Eye (tissue), 1 donor: ENCODE measurements around the gene RPS16.
A peak's percentile ranks its signal among the peaks of the same experiment; 100 is the strongest.
"Not testable (repeated sequence)": the region's sequence is repeated elsewhere in the genome, so short reads cannot be mapped to it uniquely, and the experiment has no call there.

ENCODE experiments used
- DNase-seq: peaks from one replicate; pipeline ENCODE4 v3.0.0-alpha.2; 2015

Gene RPS16

DNA sequence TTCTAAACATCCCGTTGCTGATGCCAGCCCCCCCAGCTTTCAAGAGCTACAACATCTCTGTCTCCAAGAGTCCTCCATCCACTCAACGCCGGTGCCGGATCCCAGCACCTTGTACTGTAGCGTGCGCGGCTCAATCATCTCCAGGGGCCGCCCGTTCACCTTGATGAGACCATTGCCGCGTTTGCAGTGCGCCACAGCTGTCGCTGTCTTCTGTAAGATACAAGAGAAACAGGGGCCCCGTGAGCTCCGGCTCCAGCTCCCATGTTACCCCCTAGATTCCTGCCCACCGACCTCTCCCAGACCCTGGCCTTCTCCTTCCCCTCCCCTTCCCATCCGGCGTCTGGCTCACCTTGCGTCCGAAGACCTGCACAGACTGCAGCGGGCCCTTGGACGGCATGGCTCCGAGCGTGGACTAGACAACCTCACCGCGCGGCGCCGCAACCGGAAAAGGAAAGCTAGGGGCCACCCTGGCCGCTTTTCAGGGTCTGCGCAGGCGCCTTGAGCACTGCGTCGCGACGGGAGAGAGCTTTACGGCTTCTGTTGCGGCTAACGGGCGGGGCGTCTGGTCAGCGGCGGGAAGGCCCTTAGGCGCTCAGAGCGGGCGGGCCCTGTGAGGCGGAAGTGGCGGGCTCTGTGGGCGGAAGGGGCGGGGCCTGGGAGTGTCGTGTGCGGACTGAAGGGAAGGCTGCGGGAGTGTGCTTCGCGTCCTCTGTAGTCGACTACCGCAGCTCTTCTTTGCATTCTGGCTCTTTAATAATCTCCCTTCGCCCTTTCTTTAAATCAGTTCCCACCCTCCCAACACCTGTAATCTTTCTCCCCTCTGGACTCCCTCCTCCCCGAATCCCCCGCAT, at the start of gene RPS16:
RPS16 (minus strand) TSS at position 451 of the 851 bp plus-strand sequence; CDS start at position 397, 54 bp downstream.
- peak; percentile 99 for DNase-seq

GRCh38 chr19:39483141-39483540, 47.4 kb upstream of the RPS16 start:
- peak; percentile 77 for DNase-seq

DNA sequence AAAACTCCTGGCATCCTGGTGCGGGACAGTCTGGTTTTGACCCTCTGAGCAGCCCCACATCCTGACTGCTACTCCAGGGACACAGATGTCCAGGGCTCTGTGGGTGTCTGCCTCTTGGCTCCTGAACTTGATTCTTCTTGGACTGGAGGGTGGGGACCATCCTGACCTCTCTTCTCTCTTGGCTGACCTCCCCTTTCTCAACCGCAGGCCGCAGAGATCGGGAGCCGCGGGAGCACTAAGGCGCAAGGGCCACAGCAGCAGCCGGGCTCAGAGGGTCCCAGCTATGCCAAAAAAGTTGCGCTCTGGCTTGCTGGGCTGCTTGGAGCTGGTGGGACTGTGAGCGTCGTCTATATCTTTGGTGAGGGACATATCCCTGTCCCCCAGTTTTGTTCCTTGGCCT, 45.9 kb upstream of the RPS16 start:
- DNase-seq = no peak

GRCh38 chr19:39481229-39481545, 45.4 kb upstream of the RPS16 start:
- DNase-seq = no peak

- DNase-seq = peak; percentile 99
These were observed 44.8 kb upstream of the RPS16 start, which contains the start of gene TIMM50 for GRCh38 chr19:39480337-39481228. Gene TIMM50, plus strand, starts transcription at chr19:39480838. Its CDS starts 16 bp downstream, at chr19:39480854.

DNA sequence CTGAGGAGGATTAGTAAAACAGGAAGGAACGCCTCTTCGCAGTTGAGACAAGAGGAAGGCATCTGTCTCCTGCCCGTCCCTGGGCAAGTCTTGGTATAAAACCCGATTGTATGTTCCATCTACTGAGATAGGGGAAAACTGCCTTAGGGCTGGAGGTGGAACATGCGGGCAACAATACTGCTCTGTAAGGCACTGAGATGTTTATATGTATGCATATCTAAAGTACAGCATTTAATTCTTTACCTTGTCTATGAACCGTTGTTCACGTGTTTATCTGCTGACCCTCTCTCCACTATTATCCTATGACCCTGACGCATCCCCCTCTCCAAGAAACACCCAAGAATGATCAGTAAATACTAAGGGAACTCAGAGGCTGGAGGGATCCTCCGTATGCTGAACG, 44.2 kb upstream of the RPS16 start:
- DNase-seq = no peak

- DNase-seq = not testable (repeated sequence)
These were observed 43.6 kb upstream of the RPS16 start for GRCh38 chr19:39479319-39479801.

GRCh38 chr19:39475748-39476147, 40.0 kb upstream of the RPS16 start:
- no peak for DNase-seq

- DNase-seq = peak; percentile 83
These were observed 38.4 kb upstream of the RPS16 start for GRCh38 chr19:39474139-39474620.

DNA sequence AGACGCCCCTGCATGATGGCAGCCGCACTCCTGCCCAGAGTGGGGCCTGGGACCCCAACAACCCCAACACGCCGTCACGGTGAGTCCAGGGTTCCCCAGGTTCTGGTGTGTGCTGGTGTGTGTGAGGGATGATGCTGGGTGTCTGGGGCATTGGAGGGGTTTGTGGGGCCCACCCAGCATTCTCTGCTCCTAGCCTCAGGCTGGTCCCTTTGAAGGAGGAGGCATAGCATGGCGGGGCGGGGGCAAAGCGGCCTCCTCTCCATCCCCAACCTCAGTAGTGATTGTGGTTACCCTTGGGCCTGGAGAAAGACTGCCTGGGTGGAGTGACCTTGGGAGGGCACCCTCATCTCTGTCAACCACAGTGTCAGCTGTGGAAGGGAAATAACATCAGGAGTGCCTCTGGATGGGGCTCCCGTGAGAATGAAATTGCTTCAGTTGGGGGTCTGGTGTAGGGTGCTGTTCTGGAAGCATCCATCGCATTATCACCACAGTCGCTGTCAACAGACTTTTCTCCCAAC, 37.8 kb upstream of the RPS16 start:
- DNase-seq = no peak

DNA sequence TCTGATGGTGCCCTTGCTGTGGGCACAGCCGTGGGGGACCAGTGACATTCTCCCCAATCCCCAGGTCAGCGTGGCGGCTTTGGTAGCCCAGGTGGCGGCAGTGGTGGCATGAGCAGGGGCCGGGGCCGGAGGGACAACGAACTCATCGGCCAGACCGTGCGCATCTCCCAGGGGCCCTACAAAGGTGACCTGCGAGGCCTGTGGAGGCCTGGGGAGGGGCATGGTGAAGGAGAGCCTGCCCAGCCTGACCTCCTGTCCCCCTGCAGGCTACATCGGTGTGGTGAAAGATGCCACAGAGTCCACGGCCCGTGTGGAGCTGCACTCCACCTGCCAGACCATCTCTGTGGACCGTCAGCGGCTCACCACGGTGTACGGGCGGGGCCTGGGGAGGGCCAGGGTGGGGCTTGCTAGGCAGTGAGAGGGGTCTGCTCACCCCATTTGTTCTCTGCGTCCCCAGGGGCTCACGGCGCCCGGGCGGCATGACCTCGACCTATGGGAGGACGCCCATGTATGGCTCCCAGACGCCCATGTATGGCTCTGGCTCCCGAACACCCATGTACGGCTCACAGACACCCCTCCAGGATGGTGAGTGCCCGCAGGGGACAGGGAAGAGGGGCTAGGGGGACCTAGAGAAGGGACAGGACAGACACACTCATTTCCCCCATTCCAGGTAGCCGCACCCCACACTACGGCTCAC, 37.1 kb upstream of the RPS16 start:
- DNase-seq = no peak

DNA sequence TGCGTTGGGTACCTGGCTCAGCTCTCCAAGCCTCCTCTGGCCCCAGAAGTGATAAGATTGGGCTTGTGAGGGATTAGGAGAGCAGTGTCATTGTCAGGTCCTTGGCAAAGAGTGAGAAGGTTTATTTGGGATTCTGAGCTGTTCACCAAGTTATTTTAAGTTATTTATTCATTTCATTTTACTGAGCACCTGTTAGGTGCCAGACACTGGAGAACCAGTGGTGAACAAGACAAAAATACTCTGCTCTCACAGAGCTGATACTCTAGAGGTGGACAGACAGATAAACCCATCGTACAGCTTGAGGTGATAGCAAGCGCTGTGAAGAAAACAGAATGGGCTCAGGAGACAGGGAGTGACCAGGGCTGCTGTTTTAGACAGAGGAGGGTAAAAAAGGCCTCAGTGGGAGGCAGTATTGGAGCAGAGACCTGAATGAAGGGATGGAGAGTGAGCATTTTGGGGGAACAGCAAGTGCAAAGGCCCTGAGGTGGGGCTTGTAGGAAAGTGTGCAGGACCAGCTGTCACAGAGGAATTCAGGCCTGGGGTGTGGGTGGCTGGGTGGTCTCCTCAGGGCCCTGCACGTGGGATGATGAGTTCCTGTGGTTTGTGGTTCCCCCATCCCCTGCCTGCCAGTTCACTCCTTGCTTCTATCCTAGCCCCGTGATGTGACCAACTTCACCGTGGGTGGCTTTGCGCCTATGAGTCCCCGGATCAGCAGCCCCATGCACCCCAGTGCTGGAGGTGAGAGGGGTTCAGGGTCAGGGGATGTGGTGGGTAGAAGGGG, 36.2 kb upstream of the RPS16 start:
- DNase-seq = no peak

DNA sequence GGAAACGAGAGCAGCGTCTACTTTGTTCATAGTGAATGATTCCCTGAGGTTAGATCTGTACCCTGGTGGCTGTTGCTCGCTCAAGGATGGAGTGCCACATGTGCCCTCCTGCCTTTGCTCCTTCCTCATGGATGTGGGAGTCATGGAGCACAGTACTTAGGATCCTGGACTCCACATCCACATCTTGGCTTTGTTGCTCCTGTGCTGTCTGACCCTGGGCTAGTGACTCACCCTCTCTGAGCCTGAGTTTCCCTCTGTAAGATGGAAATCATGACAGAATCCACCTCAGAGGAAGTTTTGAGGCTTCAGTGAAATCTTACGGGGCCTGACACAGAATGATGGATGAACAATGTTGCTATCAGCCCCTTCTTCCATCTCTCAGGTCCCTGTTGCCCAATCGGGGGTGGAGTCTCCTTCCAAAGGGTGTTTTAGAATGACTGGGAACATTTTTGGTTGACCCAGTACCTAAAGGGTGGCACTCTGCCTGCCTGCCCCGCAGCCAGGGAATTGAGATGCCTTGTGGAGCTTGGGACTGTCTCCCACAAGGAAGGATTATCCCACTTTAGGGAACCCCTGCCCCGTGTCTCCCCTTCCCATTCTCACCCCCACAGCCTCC, 35.1 kb upstream of the RPS16 start:
- no peak for DNase-seq

GRCh38 chr19:39469567-39469966, 33.8 kb upstream of the RPS16 start:
- DNase-seq = no peak

- DNase-seq = no peak
These were observed 33.3 kb upstream of the RPS16 start for GRCh38 chr19:39469036-39469435.

DNA sequence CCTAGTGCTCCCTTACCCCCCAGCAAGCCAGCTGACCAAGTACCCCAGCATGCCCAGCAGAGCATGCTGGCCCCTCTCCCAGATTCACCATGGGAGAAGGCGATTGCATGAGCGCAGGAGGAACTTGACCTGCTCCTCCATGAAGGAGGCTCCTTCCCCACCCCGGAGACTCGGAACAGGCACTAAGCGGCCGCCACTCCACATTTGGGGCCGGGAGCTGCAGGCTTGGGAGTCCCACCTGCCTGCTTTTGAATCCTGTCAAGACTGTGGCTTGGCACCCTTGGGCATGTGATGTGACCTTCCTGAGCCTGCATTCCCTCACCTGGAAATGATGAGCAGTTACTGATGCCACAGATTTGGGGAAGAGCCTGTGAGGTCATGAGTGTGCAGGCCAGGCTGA, 32.2 kb upstream of the RPS16 start:
- no peak for DNase-seq

DNA sequence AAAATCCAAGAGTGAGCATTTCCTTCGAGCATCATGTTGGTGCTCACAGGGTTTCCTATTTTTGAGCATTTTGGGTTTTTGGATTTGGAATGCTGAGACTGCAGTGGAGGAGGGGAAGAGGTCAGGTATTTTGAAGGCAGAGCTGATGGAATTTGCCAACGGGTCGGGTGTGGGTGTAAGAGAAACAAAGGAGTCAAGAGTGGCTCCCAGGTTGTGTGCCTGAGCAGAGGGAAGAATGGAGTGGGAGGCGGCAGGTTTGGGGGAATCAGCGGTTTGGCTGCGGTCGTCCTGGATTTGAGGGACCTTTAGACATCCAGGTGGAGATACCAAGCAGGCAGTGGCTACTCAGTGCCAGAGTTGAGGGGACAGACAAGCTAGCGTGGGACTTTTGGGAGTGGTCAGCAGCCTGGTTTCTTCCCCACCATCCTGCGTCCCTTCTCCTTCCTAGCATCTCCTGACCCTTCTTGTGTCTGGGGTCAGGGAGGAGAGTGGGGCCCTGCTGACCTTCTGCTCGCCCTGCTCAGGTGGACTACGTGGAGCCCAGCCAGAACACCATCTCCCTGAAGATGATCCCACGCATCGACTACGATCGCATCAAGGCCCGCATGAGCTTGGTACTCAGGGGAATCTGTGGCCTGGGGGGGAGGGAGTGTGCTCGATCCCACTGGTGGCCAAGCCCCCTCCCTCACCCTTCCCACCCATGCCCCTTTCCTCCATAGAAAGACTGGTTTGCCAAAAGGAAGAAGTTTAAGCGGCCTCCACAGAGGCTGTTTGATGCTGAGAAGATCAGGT, 30.4 kb upstream of the RPS16 start:
- no peak for DNase-seq

- no peak for DNase-seq
These were observed 27.7 kb upstream of the RPS16 start for GRCh38 chr19:39463403-39463802.

GRCh38 chr19:39451257-39451656, 15.5 kb upstream of the RPS16 start:
- DNase-seq = not testable (repeated sequence)

DNA sequence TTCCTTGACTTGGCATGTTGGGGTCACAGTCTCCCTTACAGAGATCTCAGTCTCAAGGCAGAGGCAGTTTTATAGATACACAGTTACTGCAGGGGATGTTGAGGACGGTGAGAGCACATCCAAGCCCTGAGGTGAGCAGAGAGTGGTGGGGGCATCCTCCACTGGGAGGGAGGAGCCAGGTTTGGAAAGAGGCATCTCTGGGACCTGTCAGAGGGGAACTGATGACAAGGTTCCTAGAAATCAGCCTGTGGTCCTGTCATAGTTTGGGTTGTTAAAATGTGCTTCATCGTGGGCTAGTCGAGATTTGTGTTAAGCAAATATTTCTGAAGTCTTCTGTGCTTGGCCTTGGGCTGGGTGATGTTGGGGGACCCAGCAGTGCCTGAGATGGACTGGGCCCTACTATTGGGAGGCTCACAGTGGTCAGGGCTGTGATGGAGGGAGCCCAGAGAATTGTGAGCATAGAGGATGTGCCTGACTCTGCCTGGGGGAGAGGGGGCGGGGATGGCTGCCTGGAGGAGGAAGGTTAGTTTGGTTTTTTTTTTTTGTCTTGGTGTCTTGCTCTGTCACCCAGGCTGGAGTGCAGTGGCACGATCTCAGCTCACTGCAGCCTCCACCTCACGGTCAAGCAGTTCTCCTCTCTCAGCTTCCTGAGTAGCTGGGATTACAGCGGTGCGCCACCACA, 13.5 kb upstream of the RPS16 start:
- no peak for DNase-seq
